HepG2 (cell line): ENCODE results near the gene METTL5.

Source experiments
- ATF4 ChIP-seq, 2 experiments: fragments of 450-650 bp in 1 of 2; sonication (generic) in 1 of 2; formaldehyde crosslinking; IDR thresholded peaks; 2 replicates each; pipeline versions ENCODE4 v1.5.0 to v1.8.0; 2020 to 2022; ENCODE audit warnings: mild to moderate bottlenecking in 1 of 2, missing genetic modification reagents in 1 of 2
- CHD4 ChIP-seq: fragments of 200-600 bp; sonication (generic); IDR thresholded peaks from 2 replicates; pipeline ENCODE4 v1.7.0; 2017; ENCODE audit warnings: mild to moderate bottlenecking, low read length, borderline replicate concordance
- DPF2 ChIP-seq: sonication (generic); formaldehyde crosslinking; IDR thresholded peaks from 2 replicates; pipeline ENCODE4 v1.4.0; 2020; ENCODE audit warnings: mild to moderate bottlenecking, low read depth, missing genetic modification reagents, borderline replicate concordance
- FOXJ3 ChIP-seq: sonication (generic); formaldehyde crosslinking; IDR thresholded peaks from 2 replicates; pipeline ENCODE4 v1.4.0; 2020; ENCODE audit warnings: missing genetic modification reagents, mild to moderate bottlenecking, borderline replicate concordance
- HCFC1 ChIP-seq: fragments of 150-350 bp; IDR thresholded peaks from 2 replicates; pipeline ENCODE4 v1.6.1; 2014; ENCODE audit warnings: low read depth, low read length
- KLF6 ChIP-seq: IDR thresholded peaks from 2 replicates; pipeline ENCODE4 v1.8.0; 2016; ENCODE audit warnings: missing biosample characterization, missing genetic modification reagents
- MAFG ChIP-seq: sonication (generic); formaldehyde crosslinking; IDR thresholded peaks from 2 replicates; pipeline ENCODE4 v1.5.1; 2020; ENCODE audit warnings: mild to moderate bottlenecking, missing genetic modification reagents
- POLR2G ChIP-seq: fragments of 200-400 bp; formaldehyde crosslinking; IDR thresholded peaks from 2 replicates; pipeline ENCODE4 v1.6.1; 2018; ENCODE audit warnings: mild to moderate bottlenecking, low read depth, low read length, moderate library complexity
- ZFP1 ChIP-seq: IDR thresholded peaks from 2 replicates; pipeline ENCODE4 v1.6.1; 2016
- ZFX ChIP-seq: sonication (generic); formaldehyde crosslinking; IDR thresholded peaks from 2 replicates; pipeline ENCODE4 v1.4.0; 2020; ENCODE audit warnings: mild to moderate bottlenecking, low read depth, missing genetic modification reagents, moderate library complexity
- ZNF605 ChIP-seq: sonication (generic); formaldehyde crosslinking; IDR thresholded peaks from 2 replicates; pipeline ENCODE4 v1.8.0; 2022; ENCODE audit warnings: mild to moderate bottlenecking, missing genetic modification reagents
- ZNF670 ChIP-seq: sonication (generic); formaldehyde crosslinking; IDR thresholded peaks from 2 replicates; pipeline ENCODE4 v1.8.0; 2022; ENCODE audit warnings: mild to moderate bottlenecking, missing genetic modification reagents, borderline replicate concordance
- TF ChIP-seq, protein P1 (sequence below): sonication (generic); formaldehyde crosslinking; IDR thresholded peaks from 2 replicates; pipeline ENCODE4 v1.5.0; 2020; ENCODE audit warnings: mild to moderate bottlenecking, missing genetic modification reagents, moderate library complexity

DNA sequence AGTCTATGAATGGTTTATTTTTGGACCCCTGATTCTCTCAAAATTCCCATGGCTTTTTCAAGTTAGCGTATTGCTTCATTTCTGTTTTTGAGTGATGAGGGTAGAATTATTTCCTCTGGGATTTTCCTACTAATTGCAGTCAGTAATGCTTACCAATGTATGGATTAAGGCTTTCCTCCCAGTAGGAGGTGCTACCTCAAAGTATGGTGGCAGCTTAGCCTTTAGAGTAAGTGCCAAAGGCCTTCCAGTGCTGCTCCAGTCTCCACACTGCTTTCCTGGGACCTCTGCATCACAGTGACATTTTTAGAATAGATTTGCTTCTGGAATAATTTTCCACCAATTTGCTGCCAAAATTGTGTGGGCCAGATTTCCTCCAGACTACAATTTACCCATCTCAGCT is 42.2 kb downstream of the METTL5 start:
- TF ChIP-seq ZFP1 (CRISPR knock-in tag) (no peak), FOXJ3 (CRISPR knock-in tag) (no peak), ZFX (CRISPR knock-in tag) (no peak), KLF6 (CRISPR knock-in tag) (no peak), DPF2 (CRISPR knock-in tag) (no peak), POLR2G (no peak), ZNF670 (no peak), MAFG (CRISPR knock-in tag) (no peak), ATF4 (CRISPR knock-in tag; IDR thresholded peaks at IDR 0.05) (no peak), CHD4 (no peak), HCFC1 (no peak), ZNF605 (CRISPR knock-in tag) (no peak)
- TF ChIP-seq, protein P1, sequence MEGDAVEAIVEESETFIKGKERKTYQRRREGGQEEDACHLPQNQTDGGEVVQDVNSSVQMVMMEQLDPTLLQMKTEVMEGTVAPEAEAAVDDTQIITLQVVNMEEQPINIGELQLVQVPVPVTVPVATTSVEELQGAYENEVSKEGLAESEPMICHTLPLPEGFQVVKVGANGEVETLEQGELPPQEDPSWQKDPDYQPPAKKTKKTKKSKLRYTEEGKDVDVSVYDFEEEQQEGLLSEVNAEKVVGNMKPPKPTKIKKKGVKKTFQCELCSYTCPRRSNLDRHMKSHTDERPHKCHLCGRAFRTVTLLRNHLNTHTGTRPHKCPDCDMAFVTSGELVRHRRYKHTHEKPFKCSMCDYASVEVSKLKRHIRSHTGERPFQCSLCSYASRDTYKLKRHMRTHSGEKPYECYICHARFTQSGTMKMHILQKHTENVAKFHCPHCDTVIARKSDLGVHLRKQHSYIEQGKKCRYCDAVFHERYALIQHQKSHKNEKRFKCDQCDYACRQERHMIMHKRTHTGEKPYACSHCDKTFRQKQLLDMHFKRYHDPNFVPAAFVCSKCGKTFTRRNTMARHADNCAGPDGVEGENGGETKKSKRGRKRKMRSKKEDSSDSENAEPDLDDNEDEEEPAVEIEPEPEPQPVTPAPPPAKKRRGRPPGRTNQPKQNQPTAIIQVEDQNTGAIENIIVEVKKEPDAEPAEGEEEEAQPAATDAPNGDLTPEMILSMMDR (CRISPR knock-in tag), result no peak
